Activated naive CD4-positive, alpha-beta T cell (primary cell): Measurements from ENCODE around the gene PIF1.

Experiments
- DNase-seq, 4 experiments: peaks; one replicate each; lab custom pipeline; 2025; lab: John Stamatoyannopoulos, UW

PIF1 gene

DNA sequence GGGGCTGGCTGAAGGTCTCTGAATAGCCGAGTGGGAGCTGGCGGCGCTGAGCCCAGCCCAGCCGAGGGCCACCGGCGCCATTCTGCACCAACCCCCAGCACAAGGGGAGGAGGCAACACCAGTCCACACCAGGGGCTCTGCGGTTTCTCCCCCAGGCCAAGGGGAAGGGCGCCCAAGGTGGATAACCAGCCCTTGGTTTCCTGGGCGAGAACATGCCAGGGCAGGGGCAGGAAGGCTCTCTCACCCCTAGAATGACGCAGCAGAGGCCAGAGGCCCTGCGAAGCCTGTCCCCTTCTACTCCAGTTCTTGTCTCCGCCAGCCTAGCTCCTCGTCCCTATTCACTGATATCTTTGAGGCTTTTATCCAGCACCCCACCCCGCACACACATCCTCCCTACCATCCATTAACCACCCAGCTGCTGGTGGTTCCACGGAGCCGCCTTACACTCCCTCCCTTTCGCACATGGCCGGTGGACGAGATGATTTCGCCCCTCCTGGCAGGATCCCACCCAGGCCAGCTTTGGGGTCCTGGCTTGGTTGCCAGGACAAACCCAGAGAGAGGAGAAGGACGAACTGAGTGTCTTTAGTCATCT, 51.3 kb downstream of the PIF1 start:
- DNase-seq = no peak

DNA sequence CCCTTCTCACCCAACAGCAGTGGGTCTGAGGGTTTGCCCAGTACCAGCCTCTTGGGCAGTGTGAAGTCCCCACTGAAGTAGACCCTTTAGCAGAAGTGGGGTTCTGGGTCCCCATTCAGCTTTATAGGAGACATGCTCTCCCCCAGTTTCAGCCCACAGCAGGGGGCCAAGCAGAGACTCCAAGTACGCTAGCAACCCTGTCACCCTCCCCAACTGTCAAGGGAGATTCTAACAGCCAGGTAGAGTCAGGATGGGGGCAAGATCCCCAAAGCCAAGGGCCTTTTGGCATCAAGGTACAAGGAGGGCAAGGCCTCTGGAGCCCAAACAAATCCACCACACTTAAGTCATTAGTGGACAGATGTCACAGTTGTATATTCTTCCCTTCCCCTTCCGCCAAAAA, 51.8 kb downstream of the PIF1 start:
- no peak for DNase-seq

DNA sequence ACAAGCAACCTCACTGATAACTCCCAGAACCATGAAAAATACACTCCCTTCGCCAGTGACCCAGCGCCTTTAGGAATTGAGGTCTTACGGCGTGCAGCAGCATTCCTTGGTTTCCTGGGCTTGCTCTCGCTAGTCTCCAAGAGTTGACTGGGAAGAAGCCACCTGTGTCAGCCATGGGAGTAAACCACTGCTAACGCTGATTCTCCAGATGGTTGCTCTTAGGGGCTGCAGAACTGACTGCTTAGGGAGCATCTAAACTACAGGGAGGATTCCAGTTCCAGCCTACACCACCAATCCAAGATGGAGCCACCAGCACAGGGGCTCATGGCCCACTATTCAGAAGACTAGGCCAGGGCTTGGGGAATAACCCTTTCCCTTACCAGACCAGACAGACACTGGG, 52.5 kb downstream of the PIF1 start:
- no peak for DNase-seq

DNA sequence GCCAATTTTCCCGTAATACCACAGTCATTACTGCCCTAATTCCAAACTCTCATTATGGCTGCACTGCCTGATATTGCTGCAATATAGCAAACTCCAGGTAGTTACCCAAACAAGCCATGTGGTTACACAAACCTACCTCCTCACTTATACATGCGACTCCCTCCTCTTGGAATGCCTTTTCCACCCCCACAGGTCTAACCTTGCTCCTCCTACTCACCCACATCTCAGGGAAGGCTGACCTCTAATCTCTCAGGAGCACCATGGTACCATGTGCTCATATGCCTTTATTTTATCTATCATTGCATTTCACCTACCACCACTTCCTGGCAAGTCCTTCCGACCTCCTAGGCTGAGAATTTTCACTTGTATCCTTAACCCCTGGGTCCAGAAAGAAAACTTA, 53.0 kb downstream of the PIF1 start:
- DNase-seq = no peak

DNA sequence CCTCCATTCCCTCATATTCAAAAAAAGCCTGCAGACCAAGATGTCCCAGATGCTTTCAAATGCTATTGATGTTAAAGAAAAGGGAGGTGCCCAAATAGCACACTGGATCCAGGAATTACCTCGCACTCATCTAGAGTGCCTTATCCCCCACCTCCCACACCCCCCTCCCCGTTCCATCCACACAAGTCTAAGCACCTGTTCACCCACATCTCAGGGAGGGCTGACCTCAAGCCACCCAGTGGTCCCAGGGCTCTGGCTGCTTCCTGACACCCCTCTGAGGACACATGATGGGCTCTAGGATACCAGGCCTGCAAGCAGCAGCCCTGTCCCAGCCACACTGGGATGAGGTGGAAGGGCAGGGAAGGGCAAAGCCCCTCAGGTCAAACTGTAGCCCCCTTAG, 54.8 kb downstream of the PIF1 start:
- DNase-seq = no peak

DNA sequence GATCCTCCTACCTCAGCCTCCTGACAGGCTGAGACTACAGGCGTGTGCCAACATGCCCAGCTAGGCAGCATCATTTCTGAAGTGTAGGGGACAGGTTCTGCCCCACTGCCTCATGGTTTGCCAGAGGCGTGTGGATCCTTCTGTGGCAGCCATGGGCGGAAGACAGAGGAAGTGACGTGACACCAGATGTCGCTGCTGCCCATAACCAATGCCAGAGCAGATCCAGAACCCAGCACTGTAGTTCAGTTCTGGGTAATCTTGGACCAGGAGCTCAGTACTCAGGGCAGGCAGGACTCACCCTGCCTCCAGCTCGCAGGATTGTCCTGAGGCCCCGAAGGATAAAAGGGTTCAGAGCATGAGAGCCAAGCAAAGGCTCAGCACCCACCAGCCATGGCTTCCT, 58.2 kb downstream of the PIF1 start:
- DNase-seq = peak in 1 of 4 experiments; percentile 2

DNA sequence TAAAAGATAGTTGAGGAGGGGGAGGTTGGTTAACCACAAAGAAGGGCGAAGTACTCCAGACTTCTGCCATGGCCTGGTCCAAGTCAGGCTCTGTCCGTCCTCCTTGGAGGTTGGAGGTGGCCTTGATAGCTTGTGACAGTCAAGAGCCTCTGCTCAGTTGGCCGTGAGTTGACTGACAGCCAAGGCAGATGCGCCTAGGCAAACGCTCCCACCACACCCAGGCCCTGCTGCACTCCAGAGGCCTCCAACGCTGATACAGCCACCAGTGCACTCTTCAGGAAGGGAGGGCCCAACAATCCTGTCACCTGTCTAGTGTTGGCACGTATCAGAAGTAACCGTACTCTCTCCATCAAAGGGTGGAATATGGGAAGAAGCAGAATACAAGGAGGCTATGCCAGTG, 59.4 kb downstream of the PIF1 start:
- DNase-seq = no peak
